ENCODE data around the gene CTBP2.

- TF ChIP-seq CTCF (IDR thresholded peaks at IDR 0.05), result no peak
- no peak for TF ChIP-seq POLR2A (IDR thresholded peaks at IDR 0.05)
These were observed 97.5 kb downstream of the CTBP2 start for GRCh38 chr10:125062914-125063230.
